Ureter (tissue), 1 donor: ENCODE results near the gene KIAA1217. TPM values are rescaled to one million over a fixed set of nuclear protein-coding genes. Genes with fewer than 3 reads are reported as not detected.
"Not testable (repeated sequence)": the region's sequence is repeated elsewhere in the genome, so short reads cannot be mapped to it uniquely, and the experiment has no call there.

Source experiments
- DNase-seq: peaks from one replicate; pipeline ENCODE4 v3.0.0-alpha.2; 2020; ENCODE audit warnings: low spot score
- total RNA-seq: library from RNA; stranded (reverse); gene quantifications from one replicate; pipeline ENCODE4 v1.2.4, GENCODE V29; 2023
- donor health status: DM: yes; HTN: yes; CAD: no.

The KIAA1217 gene
- total RNA-seq, 1 donor from 2014 or later = 108 TPM

- no peak for DNase-seq
Measured at GRCh38 chr10:24438800-24439199, 229.9 kb downstream of the KIAA1217 start.

DNA sequence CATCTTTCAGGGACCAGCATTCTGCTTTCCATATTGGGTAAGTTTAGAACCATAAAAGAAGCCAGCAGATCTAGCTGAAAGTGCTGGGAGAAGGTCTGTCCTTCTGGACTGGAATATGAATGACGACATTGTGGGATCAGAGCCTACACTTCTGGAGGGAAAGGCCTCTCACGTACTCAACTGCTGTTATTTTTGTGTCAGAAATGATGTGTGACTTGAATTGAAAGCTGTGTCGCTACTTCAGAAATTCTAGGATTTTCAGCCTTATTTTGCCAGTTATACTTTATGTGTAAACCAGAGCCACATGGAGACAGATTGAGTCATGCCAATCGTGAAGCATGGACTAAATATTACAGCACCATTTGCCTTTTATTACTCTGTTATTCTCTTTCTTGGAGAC, 231.0 kb downstream of the KIAA1217 start:
- DNase-seq = no peak

GRCh38 chr10:24440817-24441797, 232.2 kb downstream of the KIAA1217 start:
- no peak for DNase-seq

DNA sequence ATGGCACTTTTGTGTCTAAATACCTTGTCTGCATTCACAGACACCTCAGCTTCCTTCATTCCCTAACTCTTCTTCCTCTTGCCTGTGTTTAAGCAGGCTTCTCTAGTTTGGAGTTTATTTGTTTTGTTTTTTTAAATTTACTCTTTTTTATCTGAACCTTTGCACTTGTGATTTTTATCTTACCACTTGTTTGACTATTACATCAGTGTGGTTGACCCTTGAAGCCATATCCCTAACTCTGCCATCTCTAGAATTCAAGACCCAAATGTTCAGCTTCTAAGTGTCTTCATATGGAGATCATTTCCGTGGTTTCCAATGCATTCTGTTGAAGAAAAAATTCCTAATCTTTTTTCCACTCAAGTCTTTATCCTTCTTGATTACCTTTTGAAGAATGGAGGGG, 233.3 kb downstream of the KIAA1217 start:
- DNase-seq = no peak

- not testable (repeated sequence) for DNase-seq
Measured at GRCh38 chr10:24442641-24443174, 233.8 kb downstream of the KIAA1217 start.

DNA sequence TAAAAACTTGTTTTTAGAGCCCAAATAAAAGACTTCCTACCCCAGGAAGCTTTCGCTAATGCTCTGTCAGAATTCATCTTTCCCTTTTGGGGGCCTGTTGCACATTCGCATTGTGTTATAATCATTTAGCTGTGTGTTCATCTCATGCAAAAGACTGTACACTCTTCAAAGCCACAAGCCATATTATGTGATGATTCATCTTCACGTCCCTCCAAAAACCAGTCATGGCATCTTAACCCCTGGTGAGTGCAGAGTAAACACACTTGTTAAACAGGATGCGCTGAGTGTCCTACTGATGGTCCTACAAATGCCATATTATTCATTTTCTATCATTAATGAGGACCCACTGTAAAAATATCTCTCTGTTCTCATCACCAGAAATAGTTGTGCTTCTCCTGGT, 235.4 kb downstream of the KIAA1217 start:
- no peak for DNase-seq

DNA sequence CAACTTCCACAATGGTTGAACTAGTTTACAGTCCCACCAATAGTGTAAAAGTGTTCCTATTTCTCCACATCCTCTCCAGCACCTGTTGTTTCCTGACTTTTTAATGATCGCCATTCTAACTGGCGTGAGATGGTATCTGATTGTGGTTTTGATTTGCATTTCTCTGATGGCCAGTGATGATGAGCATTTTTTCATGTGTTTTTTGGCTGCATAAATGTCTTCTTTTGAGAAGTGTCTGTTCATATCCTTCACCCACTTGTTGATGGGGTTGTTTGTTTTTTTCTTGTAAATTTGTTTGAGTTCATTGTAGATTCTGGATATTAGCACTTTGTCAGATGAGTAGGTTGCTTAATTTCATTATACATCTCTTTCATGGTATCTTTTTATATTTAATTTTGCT, 237.0 kb downstream of the KIAA1217 start:
- not testable (repeated sequence) for DNase-seq

DNA sequence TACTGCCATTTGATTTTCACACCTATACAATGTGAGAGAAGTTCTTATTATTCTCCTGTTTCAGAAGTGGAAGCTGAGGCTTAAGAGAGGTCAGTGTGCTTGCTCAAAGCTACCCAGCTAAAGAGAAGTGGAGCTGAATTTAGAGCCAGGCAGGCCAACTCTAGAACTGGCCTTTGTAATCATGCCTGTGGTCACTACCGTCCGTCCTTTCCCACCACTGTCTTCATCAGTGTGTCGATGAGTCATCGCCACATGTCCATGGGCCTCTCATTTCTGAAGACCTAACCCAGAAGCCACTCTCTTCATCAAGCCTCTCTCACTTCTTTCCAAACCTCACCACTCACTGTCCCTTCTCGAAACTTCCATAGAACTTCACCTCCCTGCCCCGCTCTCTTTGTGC, 237.8 kb downstream of the KIAA1217 start:
- no peak for DNase-seq

GRCh38 chr10:24448351-24448999, 239.5 kb downstream of the KIAA1217 start:
- DNase-seq = no peak

GRCh38 chr10:24449321-24449740, 240.4 kb downstream of the KIAA1217 start:
- DNase-seq = no peak

GRCh38 chr10:24449769-24450310, 240.9 kb downstream of the KIAA1217 start:
- no peak for DNase-seq

DNA sequence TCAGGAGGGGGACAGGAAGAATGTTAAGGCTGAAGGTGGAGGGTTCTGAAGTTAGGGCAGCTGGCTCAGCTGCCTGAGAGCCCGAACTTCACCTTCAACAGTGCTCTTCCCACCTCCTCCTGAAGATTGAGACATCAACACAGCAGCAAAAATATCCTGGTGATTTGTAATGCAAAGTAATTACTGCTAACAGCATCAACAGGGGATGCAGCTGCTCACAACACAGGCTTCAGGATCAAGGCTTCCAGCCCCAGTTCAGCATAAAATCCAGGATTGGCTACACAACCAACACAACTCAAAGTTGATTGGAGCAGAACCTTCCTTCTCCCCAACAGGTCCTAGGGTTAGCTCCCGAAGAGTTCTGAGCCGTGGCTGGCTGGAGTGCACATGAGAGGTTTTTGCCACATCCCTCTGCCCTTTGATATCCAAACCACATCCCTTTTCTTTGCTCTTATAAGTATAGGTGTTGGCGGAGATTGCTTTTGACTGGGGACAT, 242.4 kb downstream of the KIAA1217 start:
- DNase-seq = no peak

DNA sequence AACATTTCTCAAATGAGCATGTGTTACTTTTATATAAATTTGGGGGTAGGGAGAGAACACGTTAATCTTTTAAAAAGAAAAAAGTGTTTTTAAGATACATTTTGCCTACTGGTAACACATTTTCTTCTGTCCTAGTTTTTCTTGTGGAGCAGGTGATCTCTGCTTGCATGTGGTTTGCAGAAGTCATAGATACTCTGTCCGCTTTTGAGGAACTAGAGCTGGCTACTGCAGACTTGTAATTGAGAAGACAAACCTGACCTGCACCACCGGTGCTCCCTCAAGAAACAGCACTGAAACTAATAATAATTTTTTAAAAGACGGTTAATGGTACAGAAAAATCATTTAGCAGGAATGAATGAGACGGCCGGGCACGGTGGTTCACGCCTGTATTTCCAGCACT, 243.1 kb downstream of the KIAA1217 start:
- no peak for DNase-seq

- no peak for DNase-seq
Measured at GRCh38 chr10:24453404-24453830, 244.5 kb downstream of the KIAA1217 start.

DNA sequence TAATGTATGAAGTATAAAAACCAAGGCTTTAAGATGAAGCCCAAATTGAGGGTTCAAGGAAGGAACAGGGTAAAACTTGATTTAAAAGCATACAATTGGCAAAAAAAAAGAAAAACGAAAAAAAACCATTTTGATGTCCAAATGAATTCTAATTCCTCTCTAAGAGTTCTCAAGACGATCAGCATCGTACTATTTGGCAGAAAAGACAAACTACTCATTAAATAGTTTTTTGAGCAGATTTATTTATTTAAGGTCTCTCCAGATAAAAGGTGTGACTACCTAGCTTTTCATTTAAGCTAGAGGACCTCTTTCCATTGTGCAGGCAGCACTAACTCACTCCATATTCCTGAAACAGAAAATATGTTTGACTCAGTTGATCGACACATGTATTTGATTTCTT, 245.0 kb downstream of the KIAA1217 start:
- DNase-seq = no peak

- no peak for DNase-seq
Measured at GRCh38 chr10:24455447-24455846, 246.5 kb downstream of the KIAA1217 start.

DNA sequence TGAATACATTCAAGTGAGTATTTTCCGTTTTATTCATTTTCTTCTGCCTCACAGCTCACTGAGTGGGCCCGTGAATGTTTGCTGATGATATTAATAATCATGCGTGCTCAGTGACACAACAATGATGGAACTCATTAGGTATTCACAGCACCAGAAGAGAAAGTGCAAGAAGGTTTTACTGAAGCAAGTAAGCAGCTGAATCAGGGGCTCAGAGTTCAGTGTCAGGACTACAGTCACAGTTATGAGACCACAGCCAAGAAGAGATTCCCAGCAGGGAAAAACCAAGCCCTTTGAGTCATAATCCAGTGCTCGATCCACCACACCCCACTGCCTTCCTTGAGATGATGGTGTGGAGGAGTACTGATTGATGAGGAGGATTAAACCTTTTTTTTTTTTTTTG, 247.4 kb downstream of the KIAA1217 start:
- no peak for DNase-seq

- no peak for DNase-seq
Measured at GRCh38 chr10:24457661-24458318, 248.9 kb downstream of the KIAA1217 start.

- no peak for DNase-seq
Measured at GRCh38 chr10:24459836-24460235, 250.9 kb downstream of the KIAA1217 start.

DNA sequence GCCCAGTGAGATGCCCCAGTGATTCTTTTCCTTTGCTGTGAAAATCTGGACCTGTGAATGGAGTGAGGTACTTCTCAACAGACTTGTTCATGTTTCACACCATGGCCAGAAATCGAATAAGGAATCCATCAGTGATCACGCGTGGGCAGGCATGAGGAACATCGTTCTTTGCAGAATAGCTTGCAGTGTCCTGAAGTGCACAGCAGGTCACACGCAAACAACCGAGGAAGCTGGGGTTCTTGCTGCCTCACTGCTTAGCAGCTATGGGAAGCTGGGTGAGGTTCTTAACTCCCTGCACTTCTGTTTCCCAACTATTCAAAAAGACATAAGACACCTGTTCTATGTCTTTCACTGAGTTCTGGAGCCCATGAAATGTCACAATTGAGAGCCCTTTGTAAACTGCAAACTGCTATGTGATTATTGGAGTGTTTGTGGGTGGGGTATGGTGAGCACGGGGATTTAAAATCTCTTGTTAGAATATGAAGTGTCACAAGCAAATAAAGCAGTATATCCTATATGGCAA, 253.4 kb downstream of the KIAA1217 start:
- no peak for DNase-seq

DNA sequence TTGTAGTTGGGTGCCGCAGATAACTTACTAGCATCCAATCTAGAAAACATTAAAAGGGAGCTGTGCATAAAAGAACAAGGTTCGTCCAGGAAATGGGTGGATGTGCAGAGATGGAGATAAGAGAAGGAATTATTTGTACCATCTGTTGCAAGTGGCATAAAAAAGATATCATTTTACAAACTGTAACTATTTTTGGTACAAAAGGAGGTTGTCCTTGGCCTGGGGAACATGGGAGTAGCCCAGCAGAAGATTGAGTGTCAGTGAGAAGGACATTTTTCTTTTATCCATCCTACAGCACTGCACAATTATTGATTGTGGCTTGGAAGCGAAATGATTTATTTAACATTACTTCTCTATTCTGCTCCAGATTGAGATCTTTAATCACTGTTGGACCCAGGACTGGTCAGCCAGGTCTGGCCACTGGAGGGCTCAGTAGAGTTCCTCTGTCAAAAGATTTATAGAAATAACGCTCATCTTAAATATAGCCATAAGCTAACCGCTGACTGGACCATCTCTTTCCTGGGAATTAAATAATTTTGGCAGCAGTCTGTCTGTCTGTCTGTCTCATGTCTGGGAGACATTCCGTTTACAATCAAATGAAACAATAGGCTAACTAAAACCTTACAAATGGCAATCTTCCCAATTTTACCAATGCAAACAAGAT, 254.1 kb downstream of the KIAA1217 start:
- no peak for DNase-seq
